Ishikawa (cell line): Measurements from ENCODE around the gene IDH3B.

Experiments
- CEBPB ChIP-seq: IDR thresholded peaks from 2 replicates; pipeline ENCODE4 v1.6.1; 2012
- CREB1 ChIP-seq: IDR thresholded peaks from 2 replicates; pipeline ENCODE4 v1.6.1; 2012; ENCODE audit warnings: low read depth
- EGR1 ChIP-seq: IDR thresholded peaks from 2 replicates; pipeline ENCODE4 v1.6.1; 2012
- EP300 ChIP-seq: IDR thresholded peaks from 2 replicates; pipeline ENCODE4 v1.6.1; 2012; ENCODE audit warnings: borderline replicate concordance
- MAX ChIP-seq: IDR thresholded peaks from 2 replicates; pipeline ENCODE4 v1.6.1; 2012
- NFIC ChIP-seq: IDR thresholded peaks from 2 replicates; pipeline ENCODE4 v1.6.1; 2012
- RAD21 ChIP-seq: IDR thresholded peaks from 2 replicates; pipeline ENCODE4 v1.6.1; 2012; ENCODE audit warnings: low read depth
- REST ChIP-seq: IDR thresholded peaks from 2 replicates; pipeline ENCODE4 v1.6.1; 2012; ENCODE audit warnings: low read depth, mild to moderate bottlenecking
- TAF1 ChIP-seq: IDR thresholded peaks from 2 replicates; pipeline ENCODE4 v1.6.1; 2012; ENCODE audit warnings: low read depth, mild to moderate bottlenecking
- TEAD4 ChIP-seq: IDR thresholded peaks from 2 replicates; pipeline ENCODE4 v1.6.1; 2012
- YY1 ChIP-seq: IDR thresholded peaks from 2 replicates; pipeline ENCODE4 v1.6.1; 2012; ENCODE audit warnings: low read depth
- ZBTB7A ChIP-seq: IDR thresholded peaks from 2 replicates; pipeline ENCODE4 v1.6.1; 2012; ENCODE audit warnings: low read depth

GRCh38 chr20:2706688-2707352 lies 42.8 kb upstream of the IDH3B start:
- no peak for TF ChIP-seq REST
- TF ChIP-seq TEAD4, result no peak
- TF ChIP-seq EP300, result no peak
- no peak for TF ChIP-seq EGR1
- TF ChIP-seq TAF1, result no peak
- TF ChIP-seq CEBPB, result no peak
- TF ChIP-seq YY1, result no peak
- no peak for TF ChIP-seq NFIC
- no peak for TF ChIP-seq CREB1
- TF ChIP-seq ZBTB7A, result no peak
- no peak for TF ChIP-seq MAX
- no peak for TF ChIP-seq RAD21
